Fibroblast of the aortic adventitia (primary cell): ENCODE data around the gene GTF2A1L. TPM values are rescaled to one million over a fixed set of nuclear protein-coding genes. Genes with fewer than 3 reads are reported as not detected.
"Not testable (repeated sequence)": the region's sequence is repeated elsewhere in the genome, so short reads cannot be mapped to it uniquely, and the experiment has no call there.

Experiments
- DNase-seq: peaks from one replicate; pipeline ENCODE4 v3.0.0-alpha.2; 2010; ENCODE audit warnings: low read depth
- H3K4me3 ChIP-seq: 2 replicates; pipeline ENCODE4 v1.5.1; 2011; ENCODE audit warnings: low read depth, mild to moderate bottlenecking, control low read depth, low read length, moderate library complexity
- CTCF ChIP-seq: IDR thresholded peaks from 2 replicates; pipeline ENCODE4 v1.5.1; 2011; ENCODE audit warnings: mild to moderate bottlenecking, low read length, control low read depth, inconsistent platforms; ENCODE audit not compliant: insufficient read depth
- total RNA-seq: library from RNA; depleted of rRNA; stranded (reverse); fragments of >200 nt; gene quantifications from 2 replicates; pipeline ENCODE4 v1.2.3, GENCODE V29; 2012; ENCODE audit warnings: low replicate concordance

GTF2A1L gene
- total RNA-seq, 1 donor, result 5.0 TPM

- DNase-seq, result no peak
- TF ChIP-seq CTCF, result no peak
Measured at GRCh38 chr2:48694149-48694548, 76.5 kb downstream of the GTF2A1L start.

GRCh38 chr2:48695991-48696390, 78.3 kb downstream of the GTF2A1L start:
- TF ChIP-seq CTCF, result no peak
- DNase-seq, result no peak

More at GRCh38 chr2:48694149-48694548, 76.5 kb downstream of the GTF2A1L start:
- no peak overlapping the region for H3K4me3 ChIP-seq

GRCh38 chr2:48696881-48697280, 79.2 kb downstream of the GTF2A1L start:
- DNase-seq, result no peak
- H3K4me3 ChIP-seq, result no peak overlapping the region
- TF ChIP-seq CTCF, result no peak

More at GRCh38 chr2:48695991-48696390, 78.3 kb downstream of the GTF2A1L start:
- H3K4me3 ChIP-seq, result no peak overlapping the region

GRCh38 chr2:48699348-48699930, 81.8 kb downstream of the GTF2A1L start:
- no peak for TF ChIP-seq CTCF
- no peak for DNase-seq
- no peak overlapping the region for H3K4me3 ChIP-seq

- not testable (repeated sequence) for DNase-seq, H3K4me3 ChIP-seq
Measured at GRCh38 chr2:48703621-48704020, 86.0 kb downstream of the GTF2A1L start.

- DNase-seq, result no peak
- H3K4me3 ChIP-seq, result no peak overlapping the region
- TF ChIP-seq CTCF, result no peak
Measured at GRCh38 chr2:48707466-48707865, 89.8 kb downstream of the GTF2A1L start.

GRCh38 chr2:48709096-48710034, 91.7 kb downstream of the GTF2A1L start:
- no peak overlapping the region for H3K4me3 ChIP-seq
- TF ChIP-seq CTCF, result no peak
- DNase-seq, result no peak
